Islet precursor cell (in vitro differentiated cells): ENCODE measurements around the gene CCDC66.
"Not testable (repeated sequence)": the region's sequence is repeated elsewhere in the genome, so short reads cannot be mapped to it uniquely, and the experiment has no call there.

Source experiments
- DNase-seq: peaks from one replicate; pipeline ENCODE4 v3.0.0-alpha.2; 2018

Gene CCDC66

DNA sequence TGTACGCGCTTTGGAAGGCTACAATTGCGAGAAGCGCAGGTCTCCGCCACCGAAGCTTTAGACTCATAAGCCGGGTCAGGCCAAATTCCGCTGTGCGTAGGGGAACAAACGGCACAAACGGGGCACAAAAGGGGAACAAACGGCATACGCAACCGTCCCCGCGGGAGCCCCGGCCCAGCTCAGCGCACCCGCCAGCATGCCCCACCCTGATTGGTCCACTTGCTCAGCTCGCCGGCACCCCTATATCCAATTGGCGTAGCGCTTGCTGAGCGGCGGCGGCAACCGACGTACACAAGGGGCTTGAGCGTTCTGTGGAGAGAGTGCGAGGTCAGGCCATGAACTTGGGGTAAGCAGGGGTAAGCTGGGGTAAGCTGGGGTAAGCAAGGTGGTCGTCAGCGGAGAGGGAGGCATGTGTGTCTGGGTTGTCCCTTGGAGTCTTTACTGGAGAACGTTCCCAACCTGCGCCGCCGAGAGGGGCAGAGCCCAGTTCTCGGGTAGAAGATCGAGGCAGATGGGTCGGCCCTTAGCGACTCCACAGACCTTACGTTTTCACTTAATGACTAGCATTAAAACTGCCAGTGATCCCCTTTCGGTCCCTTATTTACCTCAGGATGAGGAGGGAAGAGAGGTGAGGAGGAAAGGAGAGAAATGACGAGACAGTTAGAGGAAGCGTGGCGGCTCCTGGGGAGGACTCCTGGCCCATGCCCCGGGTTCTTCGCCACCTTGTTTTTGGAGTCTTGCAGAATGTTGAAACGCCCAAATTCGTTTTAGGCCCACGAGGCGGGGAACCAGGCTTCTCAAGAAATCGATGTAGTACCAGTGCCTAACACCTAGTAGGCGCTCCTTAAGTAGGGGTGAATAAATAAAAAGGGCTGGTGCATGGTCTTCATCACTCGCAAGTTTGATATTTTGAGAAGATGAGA is at the start of gene CCDC66:
Gene CCDC66 (plus strand): TSS at position 268 of the 923 bp plus-strand sequence. CDS start 68 bp downstream, at position 336.
- DNase-seq = peak; percentile 96

DNA sequence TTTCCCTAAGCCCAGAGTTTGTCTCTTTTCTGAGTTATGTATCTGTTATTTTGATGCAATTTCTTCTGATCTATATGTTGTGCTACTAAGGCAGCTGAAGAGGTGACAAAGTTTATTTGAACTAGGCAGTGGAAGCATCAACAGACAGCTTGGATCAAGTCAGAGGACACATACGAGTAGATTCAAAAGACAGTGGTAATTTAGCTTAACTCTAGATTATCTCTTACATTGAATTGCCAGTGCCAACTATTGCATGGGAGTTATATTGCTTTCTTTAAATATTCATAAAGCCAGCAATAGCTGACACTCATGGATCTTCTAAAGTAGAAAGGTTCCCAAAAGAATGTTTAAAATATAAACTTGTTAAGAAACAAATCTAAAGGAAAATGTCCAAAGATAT is 37.3 kb upstream of the CCDC66 start:
- no peak for DNase-seq

GRCh38 chr3:56522374-56522773 is 34.6 kb upstream of the CCDC66 start:
- no peak for DNase-seq

GRCh38 chr3:56525291-56525690 is 31.7 kb upstream of the CCDC66 start:
- DNase-seq = no peak

GRCh38 chr3:56536735-56537134 is 20.2 kb upstream of the CCDC66 start:
- DNase-seq = no peak

GRCh38 chr3:56547486-56547885 is 9.5 kb upstream of the CCDC66 start:
- no peak for DNase-seq

GRCh38 chr3:56557831-56558170 is 826 bp downstream of the CCDC66 start:
- DNase-seq = no peak

DNA sequence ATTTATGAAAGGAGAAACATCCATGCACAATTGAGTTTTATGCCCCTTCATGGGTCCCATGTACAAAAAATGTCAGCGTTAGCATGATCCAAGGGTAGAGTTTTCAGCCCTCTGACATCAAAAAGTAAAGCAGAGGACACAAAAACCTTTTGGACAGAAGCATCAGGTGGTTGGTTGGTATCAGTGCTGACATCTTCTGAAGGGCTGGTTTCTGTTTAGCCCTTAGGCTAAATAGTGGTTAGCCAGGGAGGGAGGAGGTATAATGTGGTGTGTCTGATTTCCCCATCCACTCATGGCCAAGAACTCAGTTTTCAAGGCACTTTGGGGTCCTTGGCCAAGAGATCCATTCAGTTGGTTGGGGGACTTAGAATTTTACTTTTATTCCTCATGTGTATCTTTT is 16.5 kb downstream of the CCDC66 start:
- DNase-seq = peak; percentile 65

GRCh38 chr3:56581941-56582340 is 25.0 kb downstream of the CCDC66 start:
- not testable (repeated sequence) for DNase-seq

DNA sequence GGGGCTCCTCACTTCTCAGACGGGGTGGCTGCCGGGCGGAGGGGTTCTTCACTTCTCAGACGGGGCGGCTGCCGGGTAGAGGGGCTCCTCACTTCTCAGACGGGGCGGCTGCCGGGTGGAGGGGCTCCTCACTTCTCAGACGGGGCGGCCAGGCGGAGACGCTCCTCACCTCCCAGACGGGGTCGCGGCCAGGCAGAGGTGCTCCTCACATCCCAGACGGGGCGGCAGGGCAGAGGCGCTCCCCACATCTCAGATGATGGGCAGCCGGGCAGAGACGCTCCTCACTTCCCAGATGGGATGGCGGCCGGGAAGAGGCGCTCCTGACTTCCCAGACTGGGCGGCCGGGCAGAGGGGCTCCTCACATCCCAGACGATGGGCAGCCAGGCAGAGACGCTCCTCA is 27.3 kb downstream of the CCDC66 start:
- not testable (repeated sequence) for DNase-seq

DNA sequence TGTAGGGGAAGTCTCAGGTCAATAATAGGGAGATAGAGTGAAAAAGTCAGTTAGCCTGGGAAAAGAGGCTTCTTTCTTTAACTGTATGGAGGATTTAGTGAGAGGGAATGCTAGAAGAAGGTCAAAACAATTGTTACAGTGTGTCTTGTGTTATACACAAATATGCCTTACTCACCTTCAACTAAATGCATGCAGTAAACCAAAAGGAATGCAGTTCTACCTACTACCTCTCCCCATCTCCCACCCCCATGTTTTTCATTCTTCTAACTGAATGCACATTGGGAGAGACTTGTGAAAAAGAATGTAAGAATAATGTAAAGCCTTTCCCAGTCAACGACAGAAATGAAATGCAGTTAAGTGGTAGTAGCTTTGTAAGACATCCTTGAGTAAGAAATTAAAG is 33.8 kb downstream of the CCDC66 start:
- peak; percentile 65 for DNase-seq

DNA sequence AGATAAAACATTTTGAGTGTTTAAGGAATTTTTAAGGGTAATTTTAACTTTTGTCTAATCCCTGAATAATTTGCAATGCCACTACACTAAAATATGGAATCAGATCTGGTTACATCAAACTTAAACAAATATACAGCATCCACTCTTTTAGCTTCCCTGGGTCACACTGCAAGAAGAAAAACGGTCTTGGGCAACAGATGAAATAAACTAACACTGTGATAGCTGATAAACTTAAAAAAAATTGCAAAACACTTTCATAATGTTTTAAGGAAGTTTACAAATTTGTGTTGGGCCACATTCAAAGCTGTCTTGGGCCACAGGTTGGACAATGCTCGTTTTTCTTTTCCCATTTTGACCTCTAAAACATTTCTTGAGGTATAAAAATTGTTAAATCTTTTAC is 34.3 kb downstream of the CCDC66 start:
- no peak for DNase-seq

DNA sequence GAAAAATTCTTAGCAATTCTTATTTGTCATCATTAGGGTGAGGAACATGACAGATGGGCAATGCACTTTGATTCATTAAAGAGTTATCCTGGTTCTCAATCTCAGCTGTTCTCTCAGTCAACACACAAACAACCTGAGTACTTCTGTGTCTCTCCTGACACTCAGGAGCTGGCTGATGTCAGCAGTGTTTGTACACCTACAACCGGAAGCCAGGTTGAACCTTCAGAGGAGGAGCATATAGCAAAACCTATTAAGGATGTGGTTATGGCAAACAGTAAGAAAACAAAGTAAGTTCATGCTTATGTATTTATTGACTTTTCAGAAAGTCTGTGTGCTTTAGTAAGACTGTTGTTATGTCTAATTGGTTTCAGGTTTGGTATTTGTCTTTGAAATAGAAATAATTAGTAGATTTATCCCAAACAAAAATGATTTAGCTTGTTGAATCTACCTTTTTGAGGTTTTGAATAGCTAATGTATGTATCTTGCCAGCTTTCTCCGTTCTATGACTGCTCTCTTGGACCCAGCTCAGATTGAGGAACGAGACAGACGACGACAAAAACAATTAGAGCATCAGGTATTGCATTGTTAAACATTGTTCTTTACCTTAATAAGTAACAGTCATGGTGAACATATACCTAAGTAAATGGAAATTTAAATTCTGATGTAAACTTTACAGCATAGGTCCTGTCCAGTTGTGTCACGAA is 36.6 kb downstream of the CCDC66 start:
- DNase-seq = no peak

GRCh38 chr3:56595975-56596840 is 39.2 kb downstream of the CCDC66 start:
- DNase-seq = no peak

DNA sequence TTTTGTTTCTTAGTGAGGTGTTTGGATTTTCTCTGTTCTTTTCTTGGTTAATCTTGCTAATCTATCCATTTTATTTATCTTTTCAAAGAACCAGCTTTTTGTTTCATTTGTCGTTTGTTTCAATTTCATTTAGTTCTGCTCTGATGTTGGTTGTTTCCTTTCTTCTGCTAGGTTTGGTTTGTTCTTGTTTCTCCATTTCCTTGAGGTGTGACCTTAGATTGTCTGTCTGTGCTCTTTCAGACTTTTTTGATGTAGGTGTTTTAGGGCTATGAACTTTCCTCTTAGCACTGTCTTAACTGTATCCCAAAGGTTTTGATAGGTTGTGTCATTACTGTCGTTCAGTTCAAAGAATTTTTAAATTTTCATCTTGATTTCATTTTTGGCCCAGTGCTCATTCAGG is 51.5 kb downstream of the CCDC66 start:
- DNase-seq = not testable (repeated sequence)

DNA sequence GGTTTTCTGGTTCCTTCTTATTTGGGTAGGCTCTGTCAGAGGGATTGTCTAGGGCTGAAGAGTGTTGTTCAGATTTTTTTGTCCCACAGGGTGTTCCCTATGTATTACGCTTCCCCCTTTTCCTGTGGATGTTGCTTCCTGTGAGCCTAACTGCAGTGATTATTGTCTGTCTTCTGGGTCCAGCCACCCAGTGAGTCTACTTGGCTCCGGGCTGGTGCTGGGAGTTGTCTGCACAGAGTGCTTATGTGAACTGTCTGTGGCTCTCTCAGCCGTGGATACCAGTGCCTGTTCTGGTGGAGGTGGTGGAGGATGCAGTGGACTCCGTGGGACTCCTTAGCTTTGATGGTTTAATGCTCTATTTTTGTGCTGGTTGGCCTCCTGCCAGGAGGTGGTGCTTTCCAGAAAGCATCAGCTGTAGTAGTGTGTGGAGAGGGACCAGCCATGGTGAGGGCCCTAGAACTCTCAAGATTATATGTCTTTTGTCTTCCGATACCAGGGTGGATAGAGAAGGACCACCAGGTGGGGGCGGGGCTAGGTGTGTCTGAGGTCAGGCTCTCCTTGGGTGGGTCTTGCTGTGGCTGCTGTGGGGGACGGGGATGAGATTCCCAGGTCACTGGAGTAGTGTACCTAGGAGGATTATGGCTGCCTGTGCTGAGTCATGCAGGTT is 53.8 kb downstream of the CCDC66 start:
- DNase-seq = no peak

- no peak for DNase-seq
Measured at GRCh38 chr3:56611364-56611763, 54.4 kb downstream of the CCDC66 start.

DNA sequence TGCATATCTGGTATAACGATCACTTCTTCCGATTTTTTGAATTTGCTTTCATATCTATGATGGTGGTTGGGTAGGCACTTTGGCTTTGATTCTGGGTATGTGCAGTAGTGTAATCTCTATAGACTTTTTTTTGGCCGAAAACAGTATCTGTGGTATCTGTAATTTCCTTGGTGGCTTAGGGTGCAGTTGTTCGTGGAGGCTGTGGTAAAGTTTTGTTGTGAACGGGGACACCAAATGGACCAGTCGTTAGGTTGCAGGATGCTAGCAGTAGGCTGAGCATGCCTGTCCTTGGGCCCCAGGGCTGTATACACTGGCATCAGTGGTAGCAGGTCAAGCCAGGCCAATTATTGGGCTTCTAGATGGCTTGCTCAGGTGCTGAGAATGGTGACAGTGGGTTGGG is 55.2 kb downstream of the CCDC66 start:
- no peak for DNase-seq

GRCh38 chr3:56613016-56613415 is 56.0 kb downstream of the CCDC66 start:
- DNase-seq = no peak

GRCh38 chr3:56616478-56617006 is 59.6 kb downstream of the CCDC66 start:
- no peak for DNase-seq

GRCh38 chr3:56620371-56620770 is 63.4 kb downstream of the CCDC66 start:
- no peak for DNase-seq

GRCh38 chr3:56621681-56622080 is 64.7 kb downstream of the CCDC66 start:
- no peak for DNase-seq
